HG03520 (cell line): ENCODE measurements around the gene TDRD10.

Experiments used
- ATAC-seq: cut with Tn5 transposase; IDR thresholded peaks from one replicate; pipeline ENCODE4 v1.9.1; 2021; ENCODE audit warnings: mild to moderate bottlenecking, moderate library complexity; ENCODE audit not compliant: unreplicated experiment

TDRD10 gene

DNA sequence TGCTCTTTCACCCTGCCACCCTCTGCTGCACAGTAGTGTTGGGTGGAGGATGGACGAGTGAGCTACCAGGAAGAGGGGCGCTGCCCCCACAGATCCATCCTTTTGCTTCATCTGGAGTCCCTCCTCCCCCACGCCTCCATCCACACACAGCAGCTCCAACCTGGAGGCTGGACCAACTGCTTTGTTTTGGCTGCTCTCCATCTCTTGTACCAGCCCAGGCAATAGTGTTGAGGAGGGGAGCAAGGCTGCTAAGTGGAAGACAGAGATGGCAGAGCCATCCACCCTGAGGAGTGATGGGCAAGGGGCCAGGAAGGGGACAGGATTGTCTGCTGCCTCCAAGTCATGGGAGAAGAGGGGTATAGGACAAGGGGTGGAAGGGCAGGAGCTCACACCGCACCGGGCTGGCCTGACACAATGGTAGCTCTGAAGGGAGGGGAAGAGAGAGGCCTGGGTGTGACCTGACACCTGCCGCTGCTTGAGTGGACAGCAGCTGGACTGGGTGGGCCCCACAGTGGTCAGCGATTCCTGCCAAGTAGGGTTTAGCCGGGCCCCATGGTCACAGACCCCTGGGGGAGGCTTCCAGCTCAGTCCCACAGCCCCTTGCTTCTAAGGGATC, 74.0 kb downstream of the TDRD10 start:
- ATAC-seq: no peak

DNA sequence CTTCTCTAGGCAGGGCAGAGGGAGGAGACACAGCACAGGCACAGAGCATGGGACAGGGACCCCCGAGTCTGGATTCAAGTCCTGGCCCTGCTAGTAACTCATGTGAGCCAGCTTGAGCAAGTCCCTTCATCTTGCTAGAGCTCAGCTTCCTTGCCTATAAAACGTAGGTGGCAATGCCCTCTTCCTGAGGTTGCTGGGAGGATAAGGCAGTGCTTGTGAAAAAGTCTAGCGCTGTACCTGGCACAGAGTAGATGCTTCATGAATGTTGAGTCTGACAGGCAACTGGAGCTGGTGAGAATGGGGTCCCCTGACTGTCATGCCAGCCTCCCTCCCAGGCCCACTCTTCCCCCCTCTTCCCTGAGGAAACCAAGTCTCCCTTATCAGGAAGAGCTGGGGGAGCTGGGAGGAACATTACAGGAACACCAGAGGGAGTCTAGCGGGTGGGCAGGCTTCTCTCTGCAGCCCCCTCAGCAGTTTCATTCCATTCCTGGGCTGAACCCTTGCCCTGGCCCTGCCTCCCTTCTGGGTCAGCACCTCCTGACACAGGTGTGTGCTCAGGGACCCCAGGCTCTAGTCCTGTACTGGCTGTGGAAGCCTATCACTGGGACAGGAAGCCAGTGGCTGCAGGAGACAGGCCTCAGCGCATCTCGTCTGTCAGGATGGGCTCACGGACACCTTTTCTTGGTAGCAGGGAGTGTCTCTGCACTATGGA, 75.5 kb downstream of the TDRD10 start:
- no peak for ATAC-seq

DNA sequence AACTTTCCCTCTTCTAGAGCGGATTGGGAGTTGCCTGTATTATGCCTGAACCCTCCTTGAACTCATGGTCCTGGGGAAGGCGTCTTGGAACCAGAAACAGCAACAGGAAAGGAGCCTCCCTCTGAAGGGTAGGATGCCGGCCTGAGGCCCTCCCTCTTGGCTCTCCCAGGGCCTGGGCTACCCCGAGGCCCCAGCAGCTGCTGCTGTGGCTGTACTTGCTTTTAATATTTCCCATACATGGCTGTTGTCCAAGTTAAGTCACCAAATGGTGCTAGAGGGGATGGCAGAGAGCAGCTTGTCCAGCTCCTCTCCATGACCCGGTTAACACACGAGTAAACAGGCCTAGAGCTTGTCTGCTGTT, 76.0 kb downstream of the TDRD10 start:
- no peak for ATAC-seq

DNA sequence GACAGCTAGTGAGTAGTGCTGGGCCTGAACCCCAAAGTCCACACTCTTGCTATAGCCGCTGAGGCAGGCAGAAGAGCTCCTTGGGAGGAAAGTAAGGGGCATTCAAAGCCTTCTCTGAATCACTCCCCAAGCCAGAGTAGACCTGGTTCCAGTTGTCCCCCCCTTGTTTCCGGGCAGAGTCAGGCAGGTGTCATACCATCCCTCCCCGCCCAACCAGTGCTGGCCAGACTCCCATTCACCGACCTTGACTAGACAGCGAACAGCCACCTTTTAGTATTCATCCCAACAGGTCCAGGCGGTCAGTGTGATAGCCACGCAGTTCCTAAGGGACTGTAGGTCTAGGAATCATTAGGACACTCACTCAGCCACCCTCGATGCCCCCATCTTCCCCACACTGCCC, 77.4 kb downstream of the TDRD10 start:
- ATAC-seq: no peak

DNA sequence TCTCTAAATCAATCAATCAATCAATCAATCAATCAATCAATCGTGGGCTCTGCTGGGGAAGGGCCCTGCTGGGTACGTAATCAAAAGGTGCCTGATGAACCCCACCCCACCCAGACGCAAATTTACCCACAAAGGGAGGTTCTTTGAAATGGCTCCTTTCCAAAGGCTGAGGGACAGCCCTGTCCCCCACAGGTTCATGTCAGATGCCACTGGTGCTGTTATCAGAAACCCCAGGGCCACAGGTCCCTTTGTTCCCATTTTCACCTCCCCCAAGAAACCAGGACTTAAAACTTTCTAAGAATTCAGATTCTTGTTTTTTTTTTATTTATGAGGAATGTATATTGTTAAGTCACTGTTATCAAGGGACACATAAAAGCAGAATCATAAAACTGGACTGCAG, 79.7 kb downstream of the TDRD10 start:
- no peak for ATAC-seq

DNA sequence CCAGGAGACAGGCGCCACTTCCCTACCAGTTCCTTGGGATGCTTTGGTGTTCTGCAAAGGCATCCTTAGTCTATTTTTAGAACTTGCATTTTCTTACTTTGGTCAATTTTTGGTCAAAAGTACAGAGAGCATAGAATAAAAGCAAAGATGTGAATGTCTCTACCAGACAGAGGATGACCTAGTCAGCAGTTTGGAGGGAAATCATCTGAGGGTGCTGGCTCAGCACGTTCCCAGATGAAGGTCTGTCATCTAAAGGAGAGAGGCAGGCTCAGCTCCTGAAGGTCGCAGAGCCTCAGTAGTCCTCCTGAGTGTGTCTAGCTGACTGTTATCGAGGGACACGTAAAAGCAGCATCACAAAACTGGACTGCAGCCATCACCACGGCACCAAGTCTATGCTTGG, 80.9 kb downstream of the TDRD10 start:
- ATAC-seq: no peak

DNA sequence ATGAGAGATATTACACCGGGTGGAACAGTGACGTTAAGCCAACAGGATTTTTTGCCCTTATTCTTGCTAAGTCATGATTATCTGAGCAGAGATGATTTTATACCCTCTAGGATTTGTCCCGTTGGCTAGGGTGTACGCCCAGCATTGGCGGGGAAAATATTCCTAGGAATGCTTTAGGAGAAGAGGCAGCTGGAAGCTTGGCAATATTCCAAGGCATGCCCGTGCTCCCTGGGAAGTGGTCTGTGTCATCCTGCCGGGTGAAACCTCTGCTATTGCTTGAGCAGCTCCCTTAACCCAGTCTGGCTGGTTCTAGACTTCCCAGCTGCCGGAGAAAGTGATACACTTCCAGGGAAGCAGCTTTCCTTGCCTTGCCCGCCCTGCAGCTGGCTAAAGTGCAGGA, 81.8 kb downstream of the TDRD10 start:
- no peak for ATAC-seq

DNA sequence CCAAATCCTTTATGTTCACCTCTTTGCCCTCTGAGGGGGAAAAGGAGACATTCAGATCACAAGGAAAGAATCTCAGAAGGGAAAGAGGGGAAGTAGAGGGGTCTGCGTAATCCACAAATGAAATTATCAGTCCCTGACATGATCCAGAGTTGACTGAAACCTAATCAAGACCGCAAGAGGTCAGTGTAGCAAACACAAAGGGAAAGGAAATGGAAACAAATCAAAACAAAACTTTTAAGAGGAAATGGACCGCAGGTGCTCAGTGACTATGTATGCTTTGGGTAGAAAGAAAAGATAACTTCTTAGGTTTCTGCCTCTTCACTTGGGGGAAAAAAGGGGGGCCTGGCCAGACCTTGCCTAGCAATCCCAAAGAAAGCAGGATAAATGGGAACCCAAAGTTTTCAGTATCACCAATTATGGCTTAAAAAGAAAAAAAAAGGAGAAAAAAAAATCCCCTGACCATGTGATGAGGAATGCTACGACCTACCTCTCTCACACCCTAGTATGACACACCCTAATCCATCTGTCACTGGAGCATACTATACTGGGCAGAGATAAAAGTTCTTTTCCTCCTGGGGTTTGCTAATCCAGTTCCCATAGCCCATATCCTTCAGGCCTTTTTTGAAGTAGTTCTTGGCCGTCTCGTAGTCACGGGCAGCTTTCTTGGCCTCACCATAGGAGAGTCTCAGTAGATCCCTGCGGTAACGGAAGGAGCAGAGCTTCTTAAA, 82.4 kb downstream of the TDRD10 start:
- ATAC-seq: no peak

DNA sequence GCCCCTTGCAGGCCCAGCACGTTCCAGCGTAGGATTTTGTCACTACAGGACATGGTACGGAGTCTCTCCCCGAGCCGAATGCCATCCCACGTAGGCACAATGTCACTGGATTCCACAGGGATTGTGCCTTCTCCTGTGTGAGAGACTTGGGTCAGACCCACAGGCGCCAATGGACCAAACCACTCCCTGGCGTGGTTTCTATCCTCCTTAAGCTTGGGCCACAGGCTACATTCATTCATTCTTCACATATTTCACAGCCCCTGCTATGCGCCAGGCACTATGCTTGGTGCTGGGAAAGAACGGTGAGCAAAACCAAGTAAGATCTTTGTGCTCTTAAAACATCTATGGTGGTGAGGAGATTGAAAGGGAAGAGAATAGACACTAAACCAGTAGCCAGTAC, 84.2 kb downstream of the TDRD10 start:
- no peak for ATAC-seq

DNA sequence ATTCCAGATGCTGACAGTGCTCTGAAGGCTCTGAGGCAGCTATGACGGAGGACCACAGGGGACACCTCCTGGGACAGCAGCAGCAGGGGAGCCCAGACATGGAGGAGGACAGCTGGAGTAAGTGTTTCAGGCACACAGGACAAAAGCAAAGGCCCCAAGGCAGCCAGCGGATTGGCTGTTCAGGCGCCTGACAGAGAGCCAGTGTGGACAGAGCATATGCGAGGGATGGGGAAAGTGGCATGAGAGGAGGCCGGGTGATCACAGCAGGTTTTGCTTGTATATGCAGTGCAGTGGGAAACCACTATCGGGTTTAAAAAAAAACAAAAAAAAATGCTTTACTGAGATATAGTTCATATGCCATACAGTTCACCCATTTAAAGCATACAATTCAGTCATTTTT, 84.6 kb downstream of the TDRD10 start:
- no peak for ATAC-seq

DNA sequence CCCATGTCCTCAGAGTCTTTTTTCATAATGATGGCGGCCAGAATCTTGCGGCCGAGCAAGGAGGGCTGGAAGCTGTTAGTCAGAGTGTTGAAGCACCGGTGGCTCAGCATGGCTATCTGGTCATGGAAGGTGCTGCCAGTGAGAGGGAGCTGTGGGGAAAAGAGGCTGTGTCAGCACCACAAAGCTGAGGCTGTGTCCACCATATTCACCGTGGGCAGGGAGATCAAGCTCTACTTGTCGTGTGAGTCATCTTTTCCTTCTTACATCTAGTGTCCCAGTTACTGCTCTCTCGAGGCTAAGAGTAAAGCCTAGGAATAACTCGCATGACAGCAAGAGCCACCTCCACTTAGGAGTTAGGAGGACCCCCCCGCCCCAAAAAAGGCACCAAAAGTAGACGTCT, 87.8 kb downstream of the TDRD10 start:
- no peak for ATAC-seq

DNA sequence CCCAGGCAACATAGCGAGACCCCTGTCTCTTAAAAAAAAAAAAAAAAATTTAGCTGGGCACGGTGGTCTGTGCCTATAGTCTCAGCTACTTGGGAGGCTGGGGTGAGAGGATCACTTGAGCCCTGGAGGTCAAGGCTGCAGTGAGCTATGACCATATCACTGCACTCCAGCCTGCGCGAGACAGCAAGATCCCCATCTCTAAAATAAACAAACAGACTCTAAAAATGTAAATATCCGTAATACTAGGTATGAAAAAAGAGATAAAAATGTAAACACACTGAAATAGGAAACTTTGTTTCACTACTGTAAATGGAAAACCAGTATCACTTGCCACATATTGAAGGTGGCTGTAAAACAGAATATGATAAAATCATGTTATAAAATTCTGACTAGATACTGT, 88.7 kb downstream of the TDRD10 start:
- no peak for ATAC-seq

DNA sequence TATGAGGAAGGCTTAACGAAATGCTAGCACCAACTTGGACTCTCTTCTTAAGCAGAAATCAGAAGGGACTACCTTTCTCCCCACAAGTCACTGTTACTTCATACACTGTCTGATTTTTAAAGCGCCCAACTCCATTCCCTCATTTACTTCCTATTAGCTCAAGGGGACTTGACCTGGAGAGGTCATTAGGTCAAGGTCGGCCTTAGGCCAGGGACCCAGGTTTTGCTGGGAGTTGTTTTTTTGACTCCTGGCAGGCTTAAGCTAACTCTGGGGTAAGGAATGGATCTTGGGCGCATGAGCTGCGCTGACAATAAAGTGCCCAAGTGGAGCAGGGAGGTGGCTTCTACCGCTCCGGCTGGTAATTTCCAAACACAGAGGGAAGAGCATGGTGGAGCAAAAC, 89.2 kb downstream of the TDRD10 start:
- ATAC-seq: no peak

DNA sequence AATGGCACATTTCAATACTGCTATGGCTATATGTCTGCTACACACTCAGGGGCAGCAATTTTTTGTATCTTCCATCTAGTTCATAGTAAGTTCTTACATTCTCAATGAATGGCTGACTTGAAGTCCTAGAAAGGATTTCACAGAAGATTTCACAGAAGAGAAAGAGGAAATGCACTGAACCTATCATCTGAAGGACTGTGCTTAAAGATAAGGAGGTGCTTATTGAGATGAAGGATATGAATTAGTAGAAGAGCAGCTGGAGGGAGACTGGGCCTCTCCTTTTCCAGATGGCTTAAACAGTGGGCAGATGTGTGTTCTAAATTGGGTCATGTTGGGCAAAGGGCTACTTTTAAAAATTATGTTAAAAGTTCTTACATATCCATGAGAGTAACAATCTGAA, 91.4 kb downstream of the TDRD10 start:
- no peak for ATAC-seq

DNA sequence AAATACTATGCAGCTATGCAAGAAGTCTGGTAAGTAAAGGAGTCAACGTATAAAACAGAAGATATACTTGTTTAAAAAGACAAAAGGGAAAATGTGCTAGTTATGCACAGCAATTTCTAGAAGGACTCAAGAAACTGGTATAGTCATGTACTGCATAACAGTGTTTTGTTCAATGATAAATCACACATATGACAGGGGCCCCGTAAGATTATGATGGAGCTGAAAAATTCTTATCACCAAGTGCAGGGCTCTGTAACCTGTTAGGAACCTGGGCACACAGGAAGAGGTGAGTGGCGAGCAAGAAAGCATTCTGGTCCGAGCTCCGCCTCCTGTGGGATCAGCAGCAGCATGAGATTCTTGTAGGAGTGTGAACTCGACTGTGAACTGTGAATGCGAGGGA, 92.8 kb downstream of the TDRD10 start:
- ATAC-seq: no peak

DNA sequence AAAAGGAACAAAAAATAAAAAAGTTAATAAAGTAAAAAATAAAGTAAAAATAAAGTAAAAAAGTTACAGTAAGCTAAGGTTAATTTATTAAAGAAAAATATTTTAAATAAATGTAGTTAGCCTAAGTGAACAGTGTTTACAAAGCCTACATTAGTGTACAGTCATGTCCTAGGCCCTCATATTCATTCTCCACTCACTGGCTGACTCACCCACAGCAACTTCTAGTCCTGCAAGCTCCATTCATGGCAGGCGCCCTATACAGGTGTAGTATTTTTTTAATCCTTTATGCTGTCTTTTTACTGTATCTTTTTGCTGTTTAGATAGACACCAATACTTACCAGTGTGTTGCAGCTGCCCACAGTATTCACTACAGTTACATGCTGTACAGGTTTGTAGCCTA, 93.6 kb downstream of the TDRD10 start:
- ATAC-seq: no peak
